ENCODE measurements around the gene ABLIM1. TPM values are rescaled to one million over a fixed set of nuclear protein-coding genes. Genes with fewer than 3 reads are reported as not detected.

Gene ABLIM1
- total RNA-seq, 4 donors from 2014 or later = 156 to 278 (median 213) TPM

GRCh38 chr10:114526126-114526503, 132.0 kb downstream of the ABLIM1 start:
- peaks cover 57% of the 10 kb centered on the region for H3K4me1 ChIP-seq
- DNase-seq (ENCODE audit: low spot score in 2 of 2) = no peak
- H3K27me3 ChIP-seq = no peaks in the 10 kb centered on the region
- peak overlapping the region; percentile 91 for H3K27ac ChIP-seq
- H3K9me3 ChIP-seq = no peaks in the 10 kb centered on the region
- H3K4me3 ChIP-seq = peak overlapping the region; percentile 55
- 9% methylated on average over 5 of the region's 5 CpGs for WGBS
- no peaks in the 10 kb centered on the region for H3K36me3 ChIP-seq
- TF ChIP-seq POLR2AphosphoS5 (IDR thresholded peaks at IDR 0.05) (no peak), CTCF (IDR thresholded peaks at IDR 0.05) (no peak), POLR2A (IDR thresholded peaks at IDR 0.05) (no peak), EP300 (IDR thresholded peaks at IDR 0.05) (no peak)

- no peak for TF ChIP-seq CTCF (IDR thresholded peaks at IDR 0.05)
- no peak for TF ChIP-seq POLR2AphosphoS5 (IDR thresholded peaks at IDR 0.05)
- no peak for TF ChIP-seq POLR2A (IDR thresholded peaks at IDR 0.05)
- no peak for TF ChIP-seq EP300 (IDR thresholded peaks at IDR 0.05)
- Histone ChIP-seq H3K27me3 (no peaks in the 10 kb centered on the region), H3K36me3 (no peaks in the 10 kb centered on the region), H3K27ac (peak overlapping the region; percentile 91), H3K4me3 (peak overlapping the region; percentile 55), H3K9me3 (no peaks in the 10 kb centered on the region), H3K4me1 (peaks cover 63% of the 10 kb centered on the region)
- 28% methylated on average over 8 of the region's 8 CpGs for WGBS
- DNase-seq (ENCODE audit: low spot score in 2 of 2) = no peak
Measured at GRCh38 chr10:114525368-114525949, 132.6 kb downstream of the ABLIM1 start.

- no peaks in the 10 kb centered on the region for H3K9me3 ChIP-seq
- H3K27ac ChIP-seq = no peak overlapping the region
- no peaks in the 10 kb centered on the region for H3K27me3 ChIP-seq
- no peaks in the 10 kb centered on the region for H3K36me3 ChIP-seq
- H3K4me1 ChIP-seq = peaks cover 77% of the 10 kb centered on the region
- TF ChIP-seq POLR2AphosphoS5 (IDR thresholded peaks at IDR 0.05) (no peak), CTCF (IDR thresholded peaks at IDR 0.05) (no peak), EP300 (IDR thresholded peaks at IDR 0.05) (no peak), POLR2A (IDR thresholded peaks at IDR 0.05) (no peak)
- 77% methylated on average over 3 of the region's 3 CpGs for WGBS
- DNase-seq (ENCODE audit: low spot score in 2 of 2) = no peak
- H3K4me3 ChIP-seq = peak overlapping the region; percentile 55
Measured at GRCh38 chr10:114523876-114524275, 134.2 kb downstream of the ABLIM1 start.

- no peak overlapping the region for H3K4me3 ChIP-seq
- WGBS = 86% methylated on average over 3 of the region's 3 CpGs
- no peaks in the 10 kb centered on the region for H3K9me3 ChIP-seq
- H3K27ac ChIP-seq = peak overlapping the region; percentile 90
- TF ChIP-seq POLR2A (IDR thresholded peaks at IDR 0.05) = no peak
- no peak for TF ChIP-seq EP300 (IDR thresholded peaks at IDR 0.05)
- TF ChIP-seq POLR2AphosphoS5 (IDR thresholded peaks at IDR 0.05) = no peak
- TF ChIP-seq CTCF (IDR thresholded peaks at IDR 0.05) = no peak
- H3K4me1 ChIP-seq = peaks cover 85% of the 10 kb centered on the region
- no peaks in the 10 kb centered on the region for H3K27me3 ChIP-seq
- DNase-seq (ENCODE audit: low spot score in 2 of 2) = no peak
- H3K36me3 ChIP-seq = no peaks in the 10 kb centered on the region
Measured at GRCh38 chr10:114521255-114521654, 136.8 kb downstream of the ABLIM1 start.

- no peak for DNase-seq (ENCODE audit: low spot score in 2 of 2)
- H3K9me3 ChIP-seq = no peaks in the 10 kb centered on the region
- H3K4me3 ChIP-seq = no peak overlapping the region
- 27% methylated on average over 4 of the region's 4 CpGs for WGBS
- H3K4me1 ChIP-seq = peaks cover 84% of the 10 kb centered on the region
- TF ChIP-seq POLR2AphosphoS5 (IDR thresholded peaks at IDR 0.05) (no peak), EP300 (IDR thresholded peaks at IDR 0.05) (no peak), CTCF (IDR thresholded peaks at IDR 0.05) (no peak), POLR2A (IDR thresholded peaks at IDR 0.05) (no peak)
- no peaks in the 10 kb centered on the region for H3K36me3 ChIP-seq
- no peaks in the 10 kb centered on the region for H3K27me3 ChIP-seq
- peak overlapping the region; percentile 90 for H3K27ac ChIP-seq
Measured at GRCh38 chr10:114520453-114520852, 137.6 kb downstream of the ABLIM1 start.

All from suprapubic skin (tissue), 4 donors.